Measurements from ENCODE around the gene RPS21. TPM values are rescaled to one million over a fixed set of nuclear protein-coding genes. Genes with fewer than 3 reads are reported as not detected.

Gene RPS21
- total RNA-seq = 693 TPM
- long read RNA-seq, transcript RPS21-201 (6 exons, 344 nt) = major isoform, 88 of 117 reads
- long read RNA-seq, partial matches to known transcripts = 25 of 117 reads
- long read RNA-seq, other reads (novel, unspliced or antisense) = 3 of 117 reads

DNA sequence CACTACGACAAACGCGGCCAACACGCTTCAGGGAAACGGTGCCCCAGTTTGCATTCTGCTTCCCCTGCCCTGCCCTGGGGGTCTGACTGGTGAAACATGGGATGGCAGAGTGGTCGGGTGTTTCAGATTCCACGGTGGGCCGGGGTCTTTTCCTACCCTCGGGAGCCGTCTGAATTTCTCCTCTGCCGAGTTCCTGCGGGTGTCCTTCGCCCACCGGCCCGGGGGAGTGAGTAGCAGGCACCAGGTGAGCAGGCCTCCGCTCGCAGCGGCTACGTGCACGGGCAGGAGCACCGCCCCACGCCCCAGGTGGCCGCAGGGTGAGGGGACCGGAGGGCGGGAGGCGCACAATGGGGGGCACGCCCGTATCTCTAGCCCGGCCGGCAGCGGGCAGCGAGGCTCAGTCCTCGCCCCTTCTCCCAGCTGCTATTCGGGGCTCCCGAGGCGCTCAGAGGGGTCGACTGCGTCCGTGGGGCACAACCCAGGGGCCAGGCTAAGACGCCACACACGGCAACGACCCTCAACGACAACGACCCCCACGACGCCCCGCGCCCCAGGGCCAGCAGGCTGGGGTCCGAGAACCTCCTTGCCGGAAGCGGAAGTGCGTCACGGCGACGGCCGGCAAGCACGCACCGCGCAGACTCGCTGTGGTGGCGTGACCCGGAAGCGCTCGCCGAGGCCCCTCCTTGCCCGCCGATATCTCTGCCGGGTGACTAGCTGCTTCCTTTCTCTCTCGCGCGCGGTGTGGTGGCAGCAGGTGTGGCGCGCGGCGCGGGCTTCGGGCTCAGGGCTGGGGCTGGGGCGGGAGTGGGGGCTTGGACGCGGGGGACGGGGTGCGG, at the start of gene RPS21:
Gene RPS21 (plus strand): TSS at position 721 of the 836 bp plus-strand sequence. CDS start 236 bp downstream, outside the sequence.
- intact Hi-C loops (cut with micrococcal nuclease) = no loop called here
- DNase-seq (peak; percentile 96), ATAC-seq (peak; percentile 93)

DNA sequence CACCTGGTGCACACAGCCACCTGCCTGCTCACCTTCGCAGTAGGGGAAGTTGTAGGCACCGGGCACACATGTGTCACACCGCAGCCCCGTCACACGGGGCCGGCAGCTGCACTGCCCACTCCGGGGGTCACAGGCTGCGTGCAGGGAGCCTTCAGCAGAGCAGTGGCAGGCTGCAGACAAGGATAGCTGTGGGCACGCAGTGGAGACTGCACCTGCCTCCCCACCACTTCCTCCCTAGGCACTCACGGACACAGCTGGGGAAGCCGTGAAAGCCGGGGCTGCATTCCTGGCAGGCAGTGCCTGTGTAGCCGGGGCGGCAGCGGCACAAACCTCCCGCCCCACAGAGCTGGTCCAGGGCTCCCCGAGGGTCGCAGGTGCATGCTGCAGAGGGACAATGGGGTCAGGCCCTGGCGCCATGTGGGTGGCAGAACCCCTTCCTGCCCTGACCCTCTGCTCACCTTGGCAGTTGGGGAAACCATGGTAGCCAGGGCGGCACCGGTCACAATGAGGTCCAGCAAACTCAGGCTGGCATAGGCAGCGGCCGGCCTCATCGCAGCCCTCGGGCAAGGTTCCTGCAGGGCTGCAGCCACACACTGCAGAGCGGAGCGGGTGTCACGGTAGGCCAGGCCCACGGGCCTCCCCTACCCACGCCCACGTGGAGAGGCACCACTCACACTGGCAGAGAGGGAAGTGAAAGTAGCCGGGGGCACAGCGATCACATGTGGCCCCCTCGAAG, 49.2 kb upstream of the RPS21 start:
- intact Hi-C loops (cut with micrococcal nuclease) = no loop called here
- peak; percentile 21 for DNase-seq
- ATAC-seq = no peak

- DNase-seq = no peak
- intact Hi-C loops (cut with micrococcal nuclease) = no loop called here
- no peak for ATAC-seq
Observed at GRCh38 chr20:62338294-62338620, 48.6 kb upstream of the RPS21 start.

- DNase-seq = peak; percentile 3
- intact Hi-C loops (cut with micrococcal nuclease) = no loop called here
- no peak for ATAC-seq
Observed at GRCh38 chr20:62339647-62340062, 47.2 kb upstream of the RPS21 start.

GRCh38 chr20:62342910-62343309, 44.0 kb upstream of the RPS21 start:
- intact Hi-C loops (cut with micrococcal nuclease) = no loop called here
- no peak for ATAC-seq

GRCh38 chr20:62344092-62344491, 42.8 kb upstream of the RPS21 start:
- intact Hi-C loops (cut with micrococcal nuclease) = no loop called here
- ATAC-seq (no peak), DNase-seq (no peak)

More at GRCh38 chr20:62342910-62343309, 44.0 kb upstream of the RPS21 start:
- no peak for DNase-seq

GRCh38 chr20:62344782-62345181, 42.1 kb upstream of the RPS21 start:
- ATAC-seq (no peak), DNase-seq (no peak)
- intact Hi-C loops (cut with micrococcal nuclease) = no loop called here

GRCh38 chr20:62345681-62346370, 41.1 kb upstream of the RPS21 start:
- DNase-seq = peak; percentile 26
- ATAC-seq = no peak
- intact Hi-C loops (cut with micrococcal nuclease) = no loop called here

DNA sequence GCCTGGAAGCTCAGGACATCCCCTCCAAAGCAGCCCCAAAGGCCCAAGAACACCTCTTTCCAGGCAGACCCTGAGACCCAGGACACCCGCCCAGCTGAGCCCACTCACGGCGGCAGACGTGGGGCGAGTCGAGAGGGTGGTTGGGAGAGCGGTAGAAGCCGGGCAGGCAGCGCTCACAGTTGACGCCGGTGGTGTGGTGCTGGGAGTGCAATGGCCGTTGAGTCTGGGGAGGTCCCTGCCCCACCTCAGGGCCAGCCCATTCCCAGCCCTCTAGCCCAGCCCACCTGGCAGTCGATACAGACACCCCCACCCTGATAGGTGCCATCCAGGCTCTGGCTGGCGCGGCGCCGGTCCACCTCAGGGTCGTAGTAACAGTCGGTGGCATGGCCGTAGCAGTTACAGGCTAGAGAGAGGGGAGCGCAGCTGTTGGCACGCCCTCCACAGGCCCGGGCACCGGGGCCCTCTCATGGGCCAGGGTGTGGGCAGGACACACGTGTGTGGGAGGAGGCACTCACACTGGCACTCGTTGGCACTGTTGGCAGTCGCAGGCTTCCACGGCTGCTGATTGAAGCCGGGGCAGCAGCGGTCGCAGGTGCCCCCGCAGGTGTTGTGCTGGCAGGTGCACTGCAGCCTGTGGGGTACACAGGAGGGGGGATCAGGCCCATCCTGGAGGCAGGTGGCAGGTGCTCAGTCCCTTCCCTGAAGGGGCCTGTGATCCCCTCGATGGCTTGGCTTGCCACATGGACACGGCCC, 40.3 kb upstream of the RPS21 start:
- ATAC-seq (no peak), DNase-seq (peak; percentile 25)
- intact Hi-C loops (cut with micrococcal nuclease) = no loop called here

DNA sequence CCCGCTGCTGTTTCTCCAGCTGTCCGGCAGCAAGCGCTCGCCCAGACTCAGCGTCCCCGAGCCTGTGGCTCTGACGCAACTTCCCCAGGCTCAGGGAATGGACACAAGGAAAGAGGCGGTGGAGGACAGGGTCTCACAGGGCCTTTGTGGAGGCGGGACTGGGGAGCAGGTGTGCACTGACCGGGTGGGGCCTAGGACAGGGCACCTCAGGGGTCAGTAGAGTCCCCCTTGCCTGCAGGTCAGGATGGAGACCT, 39.8 kb upstream of the RPS21 start:
- DNase-seq (no peak), ATAC-seq (no peak)
- intact Hi-C loops (cut with micrococcal nuclease) = no loop called here

DNA sequence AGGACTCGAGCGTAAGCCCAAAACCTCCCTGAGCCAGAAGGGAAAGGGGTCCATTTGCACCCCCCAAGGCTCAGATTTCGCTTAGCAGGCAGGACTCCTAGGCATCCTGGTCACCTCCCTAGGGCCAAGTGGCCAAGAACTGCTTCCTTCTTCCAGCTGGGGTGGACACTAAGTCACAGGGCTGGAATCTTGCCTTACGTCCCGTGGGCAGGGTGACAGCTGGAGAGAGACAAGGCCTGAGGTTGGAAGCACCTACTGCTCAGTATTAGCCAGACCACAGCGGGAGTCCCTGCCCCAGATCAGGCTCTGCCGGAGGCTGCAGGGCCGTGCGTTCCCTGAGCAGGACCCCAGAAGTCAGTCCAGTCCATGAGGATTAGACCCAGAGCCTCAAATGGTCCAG, 39.5 kb upstream of the RPS21 start:
- peak; percentile 15 for DNase-seq
- intact Hi-C loops (cut with micrococcal nuclease) = no loop called here
- no peak for ATAC-seq

GRCh38 chr20:62348604-62349003, 38.3 kb upstream of the RPS21 start:
- no peak for DNase-seq
- intact Hi-C loops (cut with micrococcal nuclease) = no loop called here

DNA sequence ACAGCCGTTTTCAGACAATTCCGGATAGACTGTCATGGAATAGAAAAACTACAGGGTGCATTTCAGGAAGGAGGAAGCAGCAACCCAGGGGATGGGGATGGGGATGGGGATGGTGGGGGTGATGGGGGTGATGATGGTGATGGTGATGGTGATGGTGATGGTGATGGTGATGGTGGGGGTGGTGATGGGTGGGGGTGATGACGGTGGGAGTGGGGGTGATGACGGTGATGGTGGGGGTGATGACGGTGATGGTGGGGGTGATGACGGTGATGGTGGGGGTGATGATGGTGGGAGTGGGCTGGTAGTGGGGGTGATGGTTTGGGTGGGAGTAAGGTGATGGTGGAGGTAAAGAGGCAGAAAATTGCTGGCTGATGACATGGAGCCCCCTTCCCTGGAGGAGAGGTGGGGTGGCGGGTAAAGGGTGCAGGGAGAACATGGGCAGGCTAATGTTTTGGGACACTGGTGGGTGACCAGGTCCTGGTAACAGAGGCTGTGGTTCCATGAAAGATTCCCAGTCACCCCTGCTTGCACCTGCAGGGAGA, 37.3 kb upstream of the RPS21 start:
- no peak for ATAC-seq

More at GRCh38 chr20:62348604-62349003, 38.3 kb upstream of the RPS21 start:
- no peak for ATAC-seq

GRCh38 chr20:62350098-62350628, 36.7 kb upstream of the RPS21 start:
- ATAC-seq = no peak
- peak; percentile 39 for DNase-seq
- intact Hi-C loops (cut with micrococcal nuclease) = no loop called here

More for the DNA sequence above, 37.3 kb upstream of the RPS21 start:
- DNase-seq = no peak
- intact Hi-C loops (cut with micrococcal nuclease) = no loop called here

GRCh38 chr20:62350629-62351422, 36.1 kb upstream of the RPS21 start:
- intact Hi-C loops (cut with micrococcal nuclease) = no loop called here
- DNase-seq (peak; percentile 28), ATAC-seq (no peak)

DNA sequence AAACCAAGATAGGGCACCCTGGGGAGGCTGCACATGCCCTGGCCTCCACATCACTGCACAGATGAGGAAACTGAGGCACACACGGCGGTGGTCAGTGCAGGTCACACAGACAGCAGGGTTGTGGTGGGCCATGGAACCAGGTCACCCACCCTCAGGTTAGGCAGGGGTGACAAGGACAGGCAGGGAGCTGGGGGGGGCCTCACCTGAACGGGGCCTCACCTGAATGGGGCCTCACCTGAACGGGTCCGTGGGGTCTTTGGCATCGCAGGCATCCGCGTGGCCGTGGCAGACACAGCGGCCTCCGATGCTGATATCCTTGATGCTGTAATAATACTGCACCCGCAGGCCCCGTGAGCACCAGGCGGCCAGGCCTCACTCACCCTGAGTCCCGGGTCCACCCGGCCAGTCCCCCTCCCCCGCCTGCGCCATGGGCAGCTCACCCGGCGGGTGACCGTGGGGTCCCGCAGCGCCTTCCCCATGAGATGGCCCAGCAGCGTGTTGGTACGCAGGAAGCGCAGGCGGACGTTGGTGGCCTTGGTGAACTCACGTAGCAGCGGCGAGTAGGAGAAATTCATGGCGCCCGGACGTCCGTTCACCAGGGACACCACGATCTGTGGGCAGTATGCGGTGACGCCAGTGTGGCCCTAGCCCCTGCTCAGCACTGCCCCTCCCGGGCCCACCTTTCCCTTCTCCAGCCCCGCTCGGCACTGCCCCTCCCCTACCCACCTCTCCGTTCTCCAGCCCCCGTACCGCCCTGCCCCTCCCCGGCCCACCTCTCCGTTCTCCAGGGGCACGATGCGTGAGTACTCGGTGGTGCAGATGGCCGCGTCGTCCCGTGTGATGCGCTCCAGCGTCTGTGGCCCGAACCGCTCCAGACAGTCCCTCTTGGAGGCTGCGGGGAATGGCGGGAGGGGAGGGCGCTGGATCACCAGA, 35.2 kb upstream of the RPS21 start:
- intact Hi-C loops (cut with micrococcal nuclease) = no loop called here
- DNase-seq (peak; percentile 32), ATAC-seq (no peak)

All from left ventricle myocardium superior (tissue), 1 donor.